Neural progenitor cell (in vitro differentiated cells): ENCODE measurements around the gene MTRR. TPM values are rescaled to one million over a fixed set of nuclear protein-coding genes. Genes with fewer than 3 reads are reported as not detected.

Experiments used
- DNase-seq: peaks from one replicate; pipeline ENCODE4 v3.0.0-alpha.2; 2016; ENCODE audit warnings: low spot score
- H2AFZ ChIP-seq: fragments of 200-600 bp; sonication (generic); replicated peaks from 2 replicates; pipeline ENCODE4 v1.6.1; 2016; ENCODE audit warnings: antibody characterized with exemption
- H3F3A ChIP-seq: fragments of 200-600 bp; sonication (generic); 2 replicates; pipeline ENCODE4 v1.6.1; 2016; ENCODE audit warnings: antibody characterized with exemption, low read depth
- H3K27ac ChIP-seq: fragments of 200-600 bp; sonication (generic); 2 replicates; pipeline ENCODE4 v1.5.1; 2016; ENCODE audit warnings: mild to moderate bottlenecking
- H3K27me3 ChIP-seq: fragments of 200-600 bp; sonication (generic); 2 replicates; pipeline ENCODE4 v1.6.1; 2016; ENCODE audit warnings: mild to moderate bottlenecking, moderate library complexity
- H3K36me3 ChIP-seq: fragments of 200-600 bp; sonication (generic); 2 replicates; pipeline ENCODE4 v1.5.1; 2016
- H3K4me1 ChIP-seq: fragments of 200-600 bp; sonication (generic); 2 replicates; pipeline ENCODE4 v1.6.1; 2016; ENCODE audit warnings: mixed run types
- H3K4me2 ChIP-seq: fragments of 200-600 bp; sonication (generic); 2 replicates; pipeline ENCODE4 v1.6.1; 2016
- H3K4me3 ChIP-seq: fragments of 200-600 bp; sonication (generic); 2 replicates; pipeline ENCODE4 v1.5.1; 2016
- H3K79me2 ChIP-seq: fragments of 200-600 bp; sonication (generic); 2 replicates; pipeline ENCODE4 v1.6.1; 2016; ENCODE audit warnings: low read depth
- H3K9ac ChIP-seq: fragments of 200-600 bp; sonication (generic); 2 replicates; pipeline ENCODE4 v1.6.1; 2016
- H3K9me3 ChIP-seq: fragments of 200-600 bp; sonication (generic); 2 replicates; pipeline ENCODE4 v1.5.1; 2016; ENCODE audit warnings: low read depth
- H4K20me1 ChIP-seq: fragments of 200-600 bp; sonication (generic); 2 replicates; pipeline ENCODE4 v1.6.1; 2016; ENCODE audit warnings: low read depth
- H3K27ac Mint-ChIP-seq: 3 replicates; pipeline ENCODE4 v1.8.0; 2021; ENCODE audit warnings: mixed read lengths
- H3K27me3 Mint-ChIP-seq: 2 replicates; pipeline ENCODE4 v1.8.0; 2022; ENCODE audit warnings: low read depth, mild to moderate bottlenecking, inconsistent platforms, moderate library complexity, mixed read lengths; ENCODE audit not compliant: insufficient read depth
- H3K36me3 Mint-ChIP-seq: 3 replicates; pipeline ENCODE4 v1.8.0; 2021; ENCODE audit warnings: mixed read lengths
- H3K4me1 Mint-ChIP-seq: 3 replicates; pipeline ENCODE4 v1.8.0; 2021; ENCODE audit warnings: mixed read lengths
- H3K4me3 Mint-ChIP-seq: 3 replicates; pipeline ENCODE4 v1.8.0; 2021; ENCODE audit warnings: mild to moderate bottlenecking, moderate library complexity, mixed read lengths
- H3K9me3 Mint-ChIP-seq: 3 replicates; pipeline ENCODE4 v1.8.0; 2020; ENCODE audit warnings: mixed read lengths
- EZH2 ChIP-seq: fragments of 200-600 bp; sonication (generic); IDR thresholded peaks from 2 replicates; pipeline ENCODE4 v1.6.1; 2017; ENCODE audit warnings: antibody characterized with exemption, mild to moderate bottlenecking, moderate library complexity
- EZH2phosphoT487 ChIP-seq: fragments of 200-600 bp; sonication (generic); IDR thresholded peaks from 2 replicates; pipeline ENCODE4 v1.6.1; 2017; ENCODE audit warnings: antibody characterized with exemption
- total RNA-seq: library from RNA; depleted of rRNA; stranded (reverse); fragments of >200 nt; gene quantifications from 2 replicates; pipeline ENCODE4 v1.2.3, GENCODE V29; 2015; ENCODE audit warnings: low replicate concordance
- TF ChIP-seq, protein P1 (sequence below): fragments of 200-600 bp; sonication (generic); IDR thresholded peaks from 2 replicates; pipeline ENCODE4 v1.5.1; 2017; ENCODE audit warnings: antibody characterized with exemption, mild to moderate bottlenecking

MTRR gene
- total RNA-seq, 1 donor from 2014 or later = 53.5 TPM

- H3K4me1 ChIP-seq = no peaks in the 10 kb centered on the region
- Mint-ChIP-seq H3K4me1 (no peaks in the 10 kb centered on the region), H3K27ac (no peak overlapping the region), H3K36me3 (peaks cover 6% of the 10 kb centered on the region), H3K27me3 (peaks cover 2% of the 10 kb centered on the region), H3K9me3 (peaks cover 8% of the 10 kb centered on the region), H3K4me3 (no peak overlapping the region)
- TF ChIP-seq EZH2 (no peak), EZH2phosphoT487 (no peak)
- TF ChIP-seq, protein P1, sequence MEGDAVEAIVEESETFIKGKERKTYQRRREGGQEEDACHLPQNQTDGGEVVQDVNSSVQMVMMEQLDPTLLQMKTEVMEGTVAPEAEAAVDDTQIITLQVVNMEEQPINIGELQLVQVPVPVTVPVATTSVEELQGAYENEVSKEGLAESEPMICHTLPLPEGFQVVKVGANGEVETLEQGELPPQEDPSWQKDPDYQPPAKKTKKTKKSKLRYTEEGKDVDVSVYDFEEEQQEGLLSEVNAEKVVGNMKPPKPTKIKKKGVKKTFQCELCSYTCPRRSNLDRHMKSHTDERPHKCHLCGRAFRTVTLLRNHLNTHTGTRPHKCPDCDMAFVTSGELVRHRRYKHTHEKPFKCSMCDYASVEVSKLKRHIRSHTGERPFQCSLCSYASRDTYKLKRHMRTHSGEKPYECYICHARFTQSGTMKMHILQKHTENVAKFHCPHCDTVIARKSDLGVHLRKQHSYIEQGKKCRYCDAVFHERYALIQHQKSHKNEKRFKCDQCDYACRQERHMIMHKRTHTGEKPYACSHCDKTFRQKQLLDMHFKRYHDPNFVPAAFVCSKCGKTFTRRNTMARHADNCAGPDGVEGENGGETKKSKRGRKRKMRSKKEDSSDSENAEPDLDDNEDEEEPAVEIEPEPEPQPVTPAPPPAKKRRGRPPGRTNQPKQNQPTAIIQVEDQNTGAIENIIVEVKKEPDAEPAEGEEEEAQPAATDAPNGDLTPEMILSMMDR = no peak
- H3F3A ChIP-seq = no peaks in the 10 kb centered on the region
- no peak overlapping the region for H2AFZ ChIP-seq
- H3K36me3 ChIP-seq = no peaks in the 10 kb centered on the region
- H3K27ac ChIP-seq = no peak overlapping the region
- no peak overlapping the region for H3K4me2 ChIP-seq
- H3K9me3 ChIP-seq = no peaks in the 10 kb centered on the region
- no peak overlapping the region for H3K4me3 ChIP-seq
- H3K79me2 ChIP-seq = no peaks in the 10 kb centered on the region
- no peak for DNase-seq
- no peak overlapping the region for H3K9ac ChIP-seq
- no peaks in the 10 kb centered on the region for H4K20me1 ChIP-seq
- H3K27me3 ChIP-seq = no peaks in the 10 kb centered on the region
Observed at GRCh38 chr5:7916171-7916804, 47.3 kb downstream of the MTRR start.

DNA sequence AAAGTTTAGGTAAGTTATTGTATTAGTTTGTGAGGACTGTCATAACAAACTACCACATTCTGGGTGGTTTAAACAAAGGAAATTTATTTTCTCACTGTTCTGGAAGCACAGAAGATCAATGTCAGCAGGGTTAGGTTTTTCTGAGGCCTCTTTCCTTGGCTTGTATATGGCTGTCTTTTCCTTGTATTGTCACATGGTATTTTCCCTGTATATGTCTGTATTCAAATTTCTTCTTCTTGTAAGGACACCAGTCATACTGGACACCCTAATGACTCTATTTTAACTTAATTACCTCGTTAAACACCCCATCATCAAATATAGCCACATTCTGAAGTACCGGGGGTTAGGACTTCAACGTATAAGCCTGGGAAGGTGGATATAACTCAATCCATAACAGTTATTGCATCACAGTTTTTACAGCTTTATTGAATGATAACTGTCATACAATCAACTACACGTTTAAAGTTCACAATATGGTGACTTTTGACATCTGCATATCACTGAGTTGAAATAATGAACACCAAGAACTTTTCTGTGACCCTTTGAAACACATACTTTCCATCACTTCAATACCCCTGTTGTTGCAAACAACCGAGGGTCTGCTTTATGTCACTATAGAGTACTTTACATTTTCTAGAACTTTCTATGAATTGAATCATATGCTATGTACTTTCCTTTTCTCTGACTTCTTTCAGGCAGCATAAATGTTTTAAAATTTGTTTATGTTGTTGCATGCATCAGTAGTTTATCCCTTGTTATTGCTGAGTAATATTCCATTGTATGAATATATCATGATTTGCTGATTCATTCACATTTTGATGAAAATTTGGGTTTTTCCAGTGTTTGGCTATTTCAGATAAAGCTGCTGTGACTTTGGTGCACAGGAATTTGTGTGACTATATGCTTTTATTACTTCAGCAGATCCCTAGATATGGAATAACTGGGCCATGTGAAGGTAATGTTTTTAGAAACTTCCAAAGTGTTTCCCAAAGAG lies 48.5 kb downstream of the MTRR start:
- Histone ChIP-seq H3K27me3 (no peaks in the 10 kb centered on the region), H3K4me1 (no peaks in the 10 kb centered on the region), H3K9me3 (no peaks in the 10 kb centered on the region), H2AFZ (no peak overlapping the region), H3K79me2 (no peaks in the 10 kb centered on the region), H3K27ac (no peak overlapping the region), H3K36me3 (no peaks in the 10 kb centered on the region), H3K4me2 (no peak overlapping the region), H3F3A (no peaks in the 10 kb centered on the region), H3K9ac (no peak overlapping the region), H4K20me1 (no peaks in the 10 kb centered on the region), H3K4me3 (no peak overlapping the region)
- H3K9me3 Mint-ChIP-seq = peaks cover 6% of the 10 kb centered on the region
- H3K36me3 Mint-ChIP-seq = peaks cover 3% of the 10 kb centered on the region
- no peaks in the 10 kb centered on the region for H3K4me1 Mint-ChIP-seq
- H3K27ac Mint-ChIP-seq = no peak overlapping the region
- no peak overlapping the region for H3K4me3 Mint-ChIP-seq
- TF ChIP-seq EZH2phosphoT487 = no peak
- TF ChIP-seq, protein P1 = no peak
- no peak for TF ChIP-seq EZH2
- H3K27me3 Mint-ChIP-seq = peaks cover 2% of the 10 kb centered on the region
- no peak for DNase-seq

- no peaks in the 10 kb centered on the region for H3K27me3 ChIP-seq
- H3K9me3 ChIP-seq = no peaks in the 10 kb centered on the region
- no peak overlapping the region for H3K27ac ChIP-seq
- no peak overlapping the region for H2AFZ ChIP-seq
- no peak for TF ChIP-seq EZH2phosphoT487
- TF ChIP-seq EZH2 = no peak
- TF ChIP-seq, protein P1 = no peak
- no peak overlapping the region for H3K4me2 ChIP-seq
- no peak for DNase-seq
- Mint-ChIP-seq H3K4me3 (no peak overlapping the region), H3K27me3 (peaks cover 5% of the 10 kb centered on the region), H3K36me3 (no peaks in the 10 kb centered on the region), H3K9me3 (no peaks in the 10 kb centered on the region), H3K4me1 (peaks cover 4% of the 10 kb centered on the region), H3K27ac (no peak overlapping the region)
- no peak overlapping the region for H3K4me3 ChIP-seq
- no peak overlapping the region for H3K9ac ChIP-seq
- no peaks in the 10 kb centered on the region for H3F3A ChIP-seq
- no peaks in the 10 kb centered on the region for H3K79me2 ChIP-seq
- H3K36me3 ChIP-seq = no peaks in the 10 kb centered on the region
- no peaks in the 10 kb centered on the region for H3K4me1 ChIP-seq
- H4K20me1 ChIP-seq = no peaks in the 10 kb centered on the region
Observed at GRCh38 chr5:7925961-7926695, 57.2 kb downstream of the MTRR start.
